Measurements from ENCODE around the gene FASTK.
"Not testable (repeated sequence)": the region's sequence is repeated elsewhere in the genome, so short reads cannot be mapped to it uniquely, and the experiment has no call there.

FASTK gene

GRCh38 chr7:151057989-151058780 is 22.4 kb downstream of the FASTK start:
- peak overlapping the region; percentile 84 for H3K4me3 ChIP-seq (ENCODE audit: low read depth, low read length)
- peak; percentile 98 for DNase-seq (ENCODE audit: low read depth)

- peak within 1 kb of the TSS; percentile 84 for H3K4me3 ChIP-seq (ENCODE audit: low read depth, low read length)
- no peak for DNase-seq (ENCODE audit: low read depth)
These were observed 23.1 kb downstream of the FASTK start, which contains the start of gene CDK5 for GRCh38 chr7:151057506-151057988. Gene CDK5, minus strand, starts transcription at chr7:151057897. Its CDS starts 49 bp downstream, at chr7:151057848.

GRCh38 chr7:151056666-151057505 is 23.7 kb downstream of the FASTK start:
- no peak for DNase-seq (ENCODE audit: low read depth)
- H3K4me3 ChIP-seq (ENCODE audit: low read depth, low read length), result peak overlapping the region; percentile 84

GRCh38 chr7:151056283-151056665 is 24.3 kb downstream of the FASTK start:
- H3K4me3 ChIP-seq (ENCODE audit: low read depth, low read length), result no peak overlapping the region
- DNase-seq (ENCODE audit: low read depth), result no peak

GRCh38 chr7:151053751-151054150 is 26.9 kb downstream of the FASTK start:
- DNase-seq (ENCODE audit: low read depth), result no peak

GRCh38 chr7:151053096-151053495 is 27.5 kb downstream of the FASTK start:
- no peak for DNase-seq (ENCODE audit: low read depth)
- no peak overlapping the region for H3K4me3 ChIP-seq (ENCODE audit: low read depth, low read length)

More at GRCh38 chr7:151053751-151054150, 26.9 kb downstream of the FASTK start:
- no peak overlapping the region for H3K4me3 ChIP-seq (ENCODE audit: low read depth, low read length)

- peak overlapping the region; percentile 22 for H3K4me3 ChIP-seq (ENCODE audit: low read depth, low read length)
- DNase-seq (ENCODE audit: low read depth), result no peak
These were observed 29.5 kb downstream of the FASTK start for GRCh38 chr7:151051108-151051507.

GRCh38 chr7:151048911-151049463 is 31.6 kb downstream of the FASTK start:
- no peak overlapping the region for H3K4me3 ChIP-seq (ENCODE audit: low read depth, low read length)
- no peak for DNase-seq (ENCODE audit: low read depth)

GRCh38 chr7:151047976-151048815 is 32.4 kb downstream of the FASTK start, which contains the start of gene ASIC3:
Gene ASIC3, plus strand, starts transcription at chr7:151048531. Its CDS starts 355 bp downstream, at chr7:151048886.
- DNase-seq (ENCODE audit: low read depth), result no peak
- H3K4me3 ChIP-seq (ENCODE audit: low read depth, low read length), result no peak within 1 kb of the TSS

GRCh38 chr7:151046603-151047573 is 33.7 kb downstream of the FASTK start:
- DNase-seq (ENCODE audit: low read depth), result peak; percentile 49
- H3K4me3 ChIP-seq (ENCODE audit: low read depth, low read length), result no peak overlapping the region

- DNase-seq (ENCODE audit: low read depth), result no peak
- H3K4me3 ChIP-seq (ENCODE audit: low read depth, low read length), result no peak overlapping the region
These were observed 34.6 kb downstream of the FASTK start for GRCh38 chr7:151045967-151046366.

GRCh38 chr7:151045262-151045661 is 35.3 kb downstream of the FASTK start:
- DNase-seq (ENCODE audit: low read depth), result no peak
- no peak overlapping the region for H3K4me3 ChIP-seq (ENCODE audit: low read depth, low read length)

GRCh38 chr7:151043959-151044358 is 36.6 kb downstream of the FASTK start:
- no peak for DNase-seq (ENCODE audit: low read depth)
- H3K4me3 ChIP-seq (ENCODE audit: low read depth, low read length), result no peak overlapping the region

GRCh38 chr7:151043449-151043848 is 37.2 kb downstream of the FASTK start:
- not testable (repeated sequence) for H3K4me3 ChIP-seq (ENCODE audit: low read depth, low read length); DNase-seq (ENCODE audit: low read depth)

- no peak for DNase-seq (ENCODE audit: low read depth)
- H3K4me3 ChIP-seq (ENCODE audit: low read depth, low read length), result no peak overlapping the region
These were observed 39.8 kb downstream of the FASTK start for GRCh38 chr7:151040616-151041375.

- no peak overlapping the region for H3K4me3 ChIP-seq (ENCODE audit: low read depth, low read length)
- no peak for DNase-seq (ENCODE audit: low read depth)
These were observed 40.6 kb downstream of the FASTK start for GRCh38 chr7:151039850-151040548.
